Neural progenitor cell (in vitro differentiated cells): ENCODE results near the gene CA12. TPM values are rescaled to one million over a fixed set of nuclear protein-coding genes. Genes with fewer than 3 reads are reported as not detected.

ENCODE experiments used
- DNase-seq: peaks from one replicate; pipeline ENCODE4 v3.0.0-alpha.2; 2016; ENCODE audit warnings: low spot score
- H2AFZ ChIP-seq: fragments of 200-600 bp; sonication (generic); replicated peaks from 2 replicates; pipeline ENCODE4 v1.6.1; 2016; ENCODE audit warnings: antibody characterized with exemption
- H3F3A ChIP-seq: fragments of 200-600 bp; sonication (generic); 2 replicates; pipeline ENCODE4 v1.6.1; 2016; ENCODE audit warnings: antibody characterized with exemption, low read depth
- H3K27ac ChIP-seq: fragments of 200-600 bp; sonication (generic); 2 replicates; pipeline ENCODE4 v1.5.1; 2016; ENCODE audit warnings: mild to moderate bottlenecking
- H3K27me3 ChIP-seq: fragments of 200-600 bp; sonication (generic); 2 replicates; pipeline ENCODE4 v1.6.1; 2016; ENCODE audit warnings: mild to moderate bottlenecking, moderate library complexity
- H3K36me3 ChIP-seq: fragments of 200-600 bp; sonication (generic); 2 replicates; pipeline ENCODE4 v1.5.1; 2016
- H3K4me1 ChIP-seq: fragments of 200-600 bp; sonication (generic); 2 replicates; pipeline ENCODE4 v1.6.1; 2016; ENCODE audit warnings: mixed run types
- H3K4me2 ChIP-seq: fragments of 200-600 bp; sonication (generic); 2 replicates; pipeline ENCODE4 v1.6.1; 2016
- H3K4me3 ChIP-seq: fragments of 200-600 bp; sonication (generic); 2 replicates; pipeline ENCODE4 v1.5.1; 2016
- H3K79me2 ChIP-seq: fragments of 200-600 bp; sonication (generic); 2 replicates; pipeline ENCODE4 v1.6.1; 2016; ENCODE audit warnings: low read depth
- H3K9ac ChIP-seq: fragments of 200-600 bp; sonication (generic); 2 replicates; pipeline ENCODE4 v1.6.1; 2016
- H3K9me3 ChIP-seq: fragments of 200-600 bp; sonication (generic); 2 replicates; pipeline ENCODE4 v1.5.1; 2016; ENCODE audit warnings: low read depth
- H4K20me1 ChIP-seq: fragments of 200-600 bp; sonication (generic); 2 replicates; pipeline ENCODE4 v1.6.1; 2016; ENCODE audit warnings: low read depth
- H3K27ac Mint-ChIP-seq: 3 replicates; pipeline ENCODE4 v1.8.0; 2021; ENCODE audit warnings: mixed read lengths
- H3K27me3 Mint-ChIP-seq: 2 replicates; pipeline ENCODE4 v1.8.0; 2022; ENCODE audit warnings: low read depth, mild to moderate bottlenecking, inconsistent platforms, moderate library complexity, mixed read lengths; ENCODE audit not compliant: insufficient read depth
- H3K36me3 Mint-ChIP-seq: 3 replicates; pipeline ENCODE4 v1.8.0; 2021; ENCODE audit warnings: mixed read lengths
- H3K4me1 Mint-ChIP-seq: 3 replicates; pipeline ENCODE4 v1.8.0; 2021; ENCODE audit warnings: mixed read lengths
- H3K4me3 Mint-ChIP-seq: 3 replicates; pipeline ENCODE4 v1.8.0; 2021; ENCODE audit warnings: mild to moderate bottlenecking, moderate library complexity, mixed read lengths
- H3K9me3 Mint-ChIP-seq: 3 replicates; pipeline ENCODE4 v1.8.0; 2020; ENCODE audit warnings: mixed read lengths
- CTCF ChIP-seq: fragments of 200-600 bp; sonication (generic); IDR thresholded peaks from 2 replicates; pipeline ENCODE4 v1.5.1; 2017; ENCODE audit warnings: antibody characterized with exemption, mild to moderate bottlenecking
- EZH2 ChIP-seq: fragments of 200-600 bp; sonication (generic); IDR thresholded peaks from 2 replicates; pipeline ENCODE4 v1.6.1; 2017; ENCODE audit warnings: antibody characterized with exemption, mild to moderate bottlenecking, moderate library complexity
- EZH2phosphoT487 ChIP-seq: fragments of 200-600 bp; sonication (generic); IDR thresholded peaks from 2 replicates; pipeline ENCODE4 v1.6.1; 2017; ENCODE audit warnings: antibody characterized with exemption
- total RNA-seq: library from RNA; depleted of rRNA; stranded (reverse); fragments of >200 nt; gene quantifications from 2 replicates; pipeline ENCODE4 v1.2.3, GENCODE V29; 2015; ENCODE audit warnings: low replicate concordance

The CA12 gene
- total RNA-seq, 1 donor from 2014 or later = 0.45 TPM

- H3K27ac ChIP-seq = no peak overlapping the region
- H3K27me3 ChIP-seq = no peaks in the 10 kb centered on the region
- Mint-ChIP-seq H3K27ac (no peak overlapping the region), H3K4me3 (no peak overlapping the region), H3K4me1 (peaks cover 4% of the 10 kb centered on the region), H3K9me3 (no peaks in the 10 kb centered on the region), H3K36me3 (no peaks in the 10 kb centered on the region), H3K27me3 (no peaks in the 10 kb centered on the region)
- no peak overlapping the region for H2AFZ ChIP-seq
- H3F3A ChIP-seq = peaks cover 3% of the 10 kb centered on the region
- no peaks in the 10 kb centered on the region for H3K4me1 ChIP-seq
- H3K9ac ChIP-seq = no peak overlapping the region
- H4K20me1 ChIP-seq = no peaks in the 10 kb centered on the region
- H3K4me2 ChIP-seq = no peak overlapping the region
- H3K9me3 ChIP-seq = no peaks in the 10 kb centered on the region
- TF ChIP-seq EZH2 (no peak), EZH2phosphoT487 (no peak), CTCF (no peak)
- no peaks in the 10 kb centered on the region for H3K36me3 ChIP-seq
- DNase-seq = no peak
- H3K79me2 ChIP-seq = no peaks in the 10 kb centered on the region
- H3K4me3 ChIP-seq = no peak overlapping the region
Observed at GRCh38 chr15:63401714-63402497, 20.3 kb upstream of the CA12 start.

- no peak overlapping the region for H3K4me2 ChIP-seq
- H3K9ac ChIP-seq = no peak overlapping the region
- no peaks in the 10 kb centered on the region for H3K27me3 Mint-ChIP-seq
Observed at GRCh38 chr15:63401078-63401477, 19.4 kb upstream of the CA12 start.

GRCh38 chr15:63398456-63398855, 16.8 kb upstream of the CA12 start:
- no peaks in the 10 kb centered on the region for H3K36me3 ChIP-seq
- Mint-ChIP-seq H3K4me1 (peaks cover 4% of the 10 kb centered on the region), H3K27me3 (no peaks in the 10 kb centered on the region), H3K9me3 (no peaks in the 10 kb centered on the region), H3K4me3 (no peak overlapping the region), H3K27ac (no peak overlapping the region), H3K36me3 (no peaks in the 10 kb centered on the region)
- H3F3A ChIP-seq = peaks cover 13% of the 10 kb centered on the region
- DNase-seq = no peak
- no peak overlapping the region for H3K4me2 ChIP-seq
- H4K20me1 ChIP-seq = no peaks in the 10 kb centered on the region
- H3K9me3 ChIP-seq = no peaks in the 10 kb centered on the region
- no peak overlapping the region for H3K4me3 ChIP-seq
- no peak overlapping the region for H3K27ac ChIP-seq
- H3K4me1 ChIP-seq = peaks cover 8% of the 10 kb centered on the region
- H3K79me2 ChIP-seq = no peaks in the 10 kb centered on the region
- TF ChIP-seq EZH2 = no peak
- TF ChIP-seq CTCF = no peak
- no peak for TF ChIP-seq EZH2phosphoT487
- H3K9ac ChIP-seq = no peak overlapping the region
- no peak overlapping the region for H2AFZ ChIP-seq
- H3K27me3 ChIP-seq = no peaks in the 10 kb centered on the region

More at GRCh38 chr15:63401078-63401477, 19.4 kb upstream of the CA12 start:
- no peaks in the 10 kb centered on the region for H4K20me1 ChIP-seq
- Mint-ChIP-seq H3K36me3 (no peaks in the 10 kb centered on the region), H3K4me3 (no peak overlapping the region), H3K27ac (no peak overlapping the region), H3K4me1 (peaks cover 4% of the 10 kb centered on the region), H3K9me3 (no peaks in the 10 kb centered on the region)
- H3K27ac ChIP-seq = no peak overlapping the region
- H3F3A ChIP-seq = peaks cover 11% of the 10 kb centered on the region
- H3K79me2 ChIP-seq = no peaks in the 10 kb centered on the region
- no peaks in the 10 kb centered on the region for H3K27me3 ChIP-seq
- H2AFZ ChIP-seq = no peak overlapping the region
- no peak for DNase-seq
- no peaks in the 10 kb centered on the region for H3K36me3 ChIP-seq
- TF ChIP-seq EZH2 = no peak
- no peak for TF ChIP-seq EZH2phosphoT487
- TF ChIP-seq CTCF = no peak
- H3K9me3 ChIP-seq = no peaks in the 10 kb centered on the region
- H3K4me1 ChIP-seq = peaks cover 8% of the 10 kb centered on the region
- no peak overlapping the region for H3K4me3 ChIP-seq
